ENCODE measurements around the gene BPIFB4.
"Not testable (repeated sequence)": the region's sequence is repeated elsewhere in the genome, so short reads cannot be mapped to it uniquely, and the experiment has no call there.

BPIFB4 gene

GRCh38 chr20:33091147-33091546 is 11.7 kb downstream of the BPIFB4 start:
- DNase-seq: no peak

- no peak for DNase-seq
Measured at GRCh38 chr20:33091693-33092092, 12.2 kb downstream of the BPIFB4 start.

GRCh38 chr20:33092361-33092760 is 12.9 kb downstream of the BPIFB4 start:
- DNase-seq: no peak

- DNase-seq: no peak
Measured at GRCh38 chr20:33093074-33093473, 13.6 kb downstream of the BPIFB4 start.

- no peak for DNase-seq
Measured at GRCh38 chr20:33093582-33093981, 14.1 kb downstream of the BPIFB4 start.

- no peak for DNase-seq
Measured at GRCh38 chr20:33095249-33095648, 15.8 kb downstream of the BPIFB4 start.

- not testable (repeated sequence) for DNase-seq
Measured at GRCh38 chr20:33095902-33096584, 16.6 kb downstream of the BPIFB4 start.

GRCh38 chr20:33097001-33097400 is 17.6 kb downstream of the BPIFB4 start:
- no peak for DNase-seq

- DNase-seq: no peak
Measured at GRCh38 chr20:33099843-33100538, 20.5 kb downstream of the BPIFB4 start.

- DNase-seq: no peak
Measured at GRCh38 chr20:33103556-33103955, 24.1 kb downstream of the BPIFB4 start.

GRCh38 chr20:33104336-33104735 is 24.9 kb downstream of the BPIFB4 start:
- no peak for DNase-seq

GRCh38 chr20:33105316-33105924 is 26.0 kb downstream of the BPIFB4 start:
- no peak for DNase-seq

- not testable (repeated sequence) for DNase-seq
Measured at GRCh38 chr20:33106058-33106620, 26.7 kb downstream of the BPIFB4 start.

- no peak for DNase-seq
Measured at GRCh38 chr20:33108661-33109060, 29.2 kb downstream of the BPIFB4 start.

GRCh38 chr20:33110147-33110825 is 30.8 kb downstream of the BPIFB4 start:
- DNase-seq: no peak

GRCh38 chr20:33111306-33111705 is 31.9 kb downstream of the BPIFB4 start:
- DNase-seq: no peak

GRCh38 chr20:33112547-33113386 is 33.3 kb downstream of the BPIFB4 start:
- DNase-seq: no peak

GRCh38 chr20:33113387-33113908 is 34.0 kb downstream of the BPIFB4 start:
- no peak for DNase-seq

- DNase-seq: not testable (repeated sequence)
Measured at GRCh38 chr20:33115501-33115900, 36.1 kb downstream of the BPIFB4 start.

GRCh38 chr20:33119725-33120720 is 40.6 kb downstream of the BPIFB4 start:
- no peak for DNase-seq

GRCh38 chr20:33120934-33121333 is 41.5 kb downstream of the BPIFB4 start:
- no peak for DNase-seq
